Suprapubic skin (tissue), 3 donors: ENCODE results near the gene PRR23E.

ENCODE experiments used
- POLR2A ChIP-seq, 2 donors: fragments of 450-650 bp; IDR thresholded peaks; one replicate each; pipeline ENCODE4 v1.6.1; 2017; ENCODE audit warnings: antibody characterized with exemption in 2 of 2, mild to moderate bottlenecking in 2 of 2, moderate library complexity in 2 of 2
- TF ChIP-seq, protein P1 (sequence below), 2 donors: fragments of 200-600 bp in 1 of 2; fragments of 450-650 bp in 1 of 2; sonication (generic) in 1 of 2; IDR thresholded peaks; one replicate each; pipeline ENCODE4 v1.5.1; 2016 to 2019; ENCODE audit warnings: antibody characterized with exemption in 2 of 2, mild to moderate bottlenecking in 1 of 2, moderate library complexity in 1 of 2

DNA sequence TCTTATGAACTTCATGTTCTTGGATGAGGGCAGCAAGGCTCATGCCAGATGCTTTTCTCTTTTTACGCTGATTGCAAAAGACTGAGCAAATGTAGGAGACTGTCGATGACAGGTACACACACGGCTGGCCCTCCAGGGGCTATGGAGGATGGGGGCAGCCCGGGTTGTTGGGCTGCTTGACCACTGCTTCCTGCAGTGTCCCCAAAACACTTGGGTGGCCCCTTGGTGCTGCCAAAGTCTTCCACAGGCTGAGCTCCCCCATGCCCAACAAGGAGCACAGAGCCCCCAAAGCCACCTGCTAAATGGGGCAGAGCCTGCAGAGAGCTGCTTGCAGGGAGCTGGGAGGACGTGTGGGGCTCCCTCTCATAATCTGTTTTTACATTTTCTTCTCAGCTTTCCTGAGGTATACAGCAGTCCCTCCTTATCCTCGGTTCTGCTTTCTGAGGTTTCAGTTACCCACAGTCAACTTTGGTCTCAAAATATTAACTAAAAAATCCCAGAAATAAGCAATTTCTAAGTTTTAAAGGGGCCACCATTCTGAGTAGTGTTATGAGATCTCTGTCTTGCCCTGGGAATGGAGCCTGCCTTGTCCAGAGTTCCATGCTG is 7.3 kb downstream of the PRR23E start:
- TF ChIP-seq, protein P1, sequence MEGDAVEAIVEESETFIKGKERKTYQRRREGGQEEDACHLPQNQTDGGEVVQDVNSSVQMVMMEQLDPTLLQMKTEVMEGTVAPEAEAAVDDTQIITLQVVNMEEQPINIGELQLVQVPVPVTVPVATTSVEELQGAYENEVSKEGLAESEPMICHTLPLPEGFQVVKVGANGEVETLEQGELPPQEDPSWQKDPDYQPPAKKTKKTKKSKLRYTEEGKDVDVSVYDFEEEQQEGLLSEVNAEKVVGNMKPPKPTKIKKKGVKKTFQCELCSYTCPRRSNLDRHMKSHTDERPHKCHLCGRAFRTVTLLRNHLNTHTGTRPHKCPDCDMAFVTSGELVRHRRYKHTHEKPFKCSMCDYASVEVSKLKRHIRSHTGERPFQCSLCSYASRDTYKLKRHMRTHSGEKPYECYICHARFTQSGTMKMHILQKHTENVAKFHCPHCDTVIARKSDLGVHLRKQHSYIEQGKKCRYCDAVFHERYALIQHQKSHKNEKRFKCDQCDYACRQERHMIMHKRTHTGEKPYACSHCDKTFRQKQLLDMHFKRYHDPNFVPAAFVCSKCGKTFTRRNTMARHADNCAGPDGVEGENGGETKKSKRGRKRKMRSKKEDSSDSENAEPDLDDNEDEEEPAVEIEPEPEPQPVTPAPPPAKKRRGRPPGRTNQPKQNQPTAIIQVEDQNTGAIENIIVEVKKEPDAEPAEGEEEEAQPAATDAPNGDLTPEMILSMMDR (IDR thresholded peaks at IDR 0.05), result no peak
- no peak for TF ChIP-seq POLR2A (IDR thresholded peaks at IDR 0.05)
